Esophagus squamous epithelium (tissue), 5 donors: Measurements from ENCODE around the gene TSGA10. TPM values are rescaled to one million over a fixed set of nuclear protein-coding genes. Genes with fewer than 3 reads are reported as not detected.

Source experiments
- DNase-seq: peaks from one replicate; lab custom pipeline; 2025; lab: John Stamatoyannopoulos, UW
- H3K27ac ChIP-seq, 4 donors: fragments of 200-600 bp; sonication (generic); one replicate each; pipeline ENCODE4 v1.5.1; 2016 to 2019; ENCODE audit warnings: mild to moderate bottlenecking in 1 of 4
- H3K27me3 ChIP-seq, 4 donors: fragments of 200-600 bp; sonication (generic); 1 replicate in 3 of 4; 2 replicates in 1 of 4; pipeline versions ENCODE4 v1.5.1 to v1.6.0; 2017 to 2021; ENCODE audit warnings: antibody characterized with exemption in 1 of 4
- H3K36me3 ChIP-seq, 3 donors: fragments of 200-600 bp; sonication (generic); one replicate each; pipeline ENCODE4 v1.5.1; 2016 to 2019
- H3K4me1 ChIP-seq, 3 donors: fragments of 200-600 bp; sonication (generic); one replicate each; pipeline ENCODE4 v1.5.1; 2017 to 2019
- H3K4me3 ChIP-seq, 4 donors: fragments of 200-600 bp; sonication (generic); 1 replicate in 3 of 4; 2 replicates in 1 of 4; pipeline ENCODE4 v1.5.1; 2016 to 2019; ENCODE audit warnings: mild to moderate bottlenecking in 2 of 4, moderate library complexity in 1 of 4
- H3K9me3 ChIP-seq, 3 donors: fragments of 200-600 bp; sonication (generic); one replicate each; pipeline ENCODE4 v1.5.1; 2016 to 2019
- POLR2A ChIP-seq, 4 donors: fragments of 450-650 bp; IDR thresholded peaks; one replicate each; pipeline ENCODE4 v1.6.1; 2017; ENCODE audit warnings: antibody characterized with exemption in 4 of 4, mild to moderate bottlenecking in 4 of 4, moderate library complexity in 3 of 4
- WGBS, 2 donors: methylation state at CpG; one replicate each; pipeline ENCODE4 v1.1.5; 2018; 5-methylcytosine and 5-hydroxymethylcytosine counted together
- intact Hi-C: fragments of 100-400 bp; cut with DNase I; formaldehyde crosslinking; loops from one replicate; pipeline ENCODE4 v1.15.0; 2022
- total RNA-seq, 4 donors: library from RNA; depleted of rRNA; stranded (reverse); fragments of >200 nt; gene quantifications; one replicate each; pipeline ENCODE4 v1.1.0, GENCODE V29; 2016
- TF ChIP-seq, protein P1 (sequence below), 6 experiments: fragments of 450-650 bp in 4 of 6; fragments of 200-600 bp in 2 of 6; sonication (generic) in 2 of 6; IDR thresholded peaks; one replicate each; pipeline ENCODE4 v1.5.1; 2016 to 2019; ENCODE audit warnings: antibody characterized with exemption in 6 of 6, mild to moderate bottlenecking in 4 of 6, moderate library complexity in 4 of 6
- donor health status: DM: yes; HTN: yes; CAD: no.

The TSGA10 gene, protein sequence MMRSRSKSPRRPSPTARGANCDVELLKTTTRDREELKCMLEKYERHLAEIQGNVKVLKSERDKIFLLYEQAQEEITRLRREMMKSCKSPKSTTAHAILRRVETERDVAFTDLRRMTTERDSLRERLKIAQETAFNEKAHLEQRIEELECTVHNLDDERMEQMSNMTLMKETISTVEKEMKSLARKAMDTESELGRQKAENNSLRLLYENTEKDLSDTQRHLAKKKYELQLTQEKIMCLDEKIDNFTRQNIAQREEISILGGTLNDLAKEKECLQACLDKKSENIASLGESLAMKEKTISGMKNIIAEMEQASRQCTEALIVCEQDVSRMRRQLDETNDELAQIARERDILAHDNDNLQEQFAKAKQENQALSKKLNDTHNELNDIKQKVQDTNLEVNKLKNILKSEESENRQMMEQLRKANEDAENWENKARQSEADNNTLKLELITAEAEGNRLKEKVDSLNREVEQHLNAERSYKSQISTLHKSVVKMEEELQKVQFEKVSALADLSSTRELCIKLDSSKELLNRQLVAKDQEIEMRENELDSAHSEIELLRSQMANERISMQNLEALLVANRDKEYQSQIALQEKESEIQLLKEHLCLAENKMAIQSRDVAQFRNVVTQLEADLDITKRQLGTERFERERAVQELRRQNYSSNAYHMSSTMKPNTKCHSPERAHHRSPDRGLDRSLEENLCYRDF
- total RNA-seq, result 10 to 100 TPM in 1 of 4 donors, 1 to 10 TPM in 3; 2.3 to 12.1 (median 4.8) TPM

DNA sequence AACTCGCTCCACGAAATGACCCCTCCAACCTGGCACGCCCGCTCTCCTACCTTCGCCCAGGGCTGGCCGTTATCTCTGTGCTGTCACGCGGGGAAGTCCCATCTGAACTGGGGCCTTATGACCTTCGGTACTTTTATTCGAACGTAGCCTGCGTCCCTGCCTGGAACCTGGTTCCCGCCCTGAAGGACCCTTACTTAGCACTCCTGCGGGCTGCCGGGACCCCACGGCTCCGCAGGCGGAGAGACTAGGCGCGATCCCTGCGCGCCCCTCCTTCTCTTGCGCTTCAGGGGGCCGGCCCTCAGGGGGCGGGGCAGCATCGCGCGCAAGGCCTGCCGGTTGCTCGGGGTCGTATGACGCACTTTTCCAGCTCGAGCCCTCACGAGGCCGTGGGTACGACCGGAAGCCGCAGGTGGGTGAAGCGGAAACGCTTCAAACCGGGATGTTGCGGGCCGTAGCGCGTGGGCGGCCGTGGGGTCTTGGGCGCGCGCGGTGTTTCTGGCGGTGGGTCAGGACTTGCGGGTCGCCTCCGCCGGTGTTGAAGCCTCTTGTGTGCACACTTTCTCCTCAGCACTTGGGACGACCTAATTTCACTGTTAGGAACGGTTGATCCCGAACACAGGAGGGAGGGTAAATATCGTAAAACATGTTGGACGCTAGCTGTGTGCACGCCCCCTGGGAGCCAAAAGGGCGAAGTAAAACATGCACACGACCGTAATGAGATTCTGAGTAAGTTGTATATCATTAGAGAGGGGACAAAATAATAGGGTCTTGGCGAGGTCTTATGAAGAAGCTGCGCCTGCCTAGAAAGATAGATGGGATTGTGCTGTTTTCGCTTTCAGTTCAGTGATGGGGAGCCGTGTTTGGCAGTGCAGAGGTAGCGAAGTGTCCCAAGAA is at the start of gene TSGA10, which contains the start of gene LIPT1:
TSS of gene TSGA10 (minus strand) at position 300 of the 894 bp plus-strand sequence. CDS start 45,503 bp downstream, outside the sequence.
TSS of gene LIPT1 (plus strand) at position 325 of the 894 bp plus-strand sequence. CDS start 6,991 bp downstream, outside the sequence.
- intact Hi-C loops, result no loop called here
- Histone ChIP-seq H3K4me3 (peak within 1 kb of the TSS; percentile 48 to 92 (median 82)), H3K36me3 (peaks cover 0 to 12% (median 0%) of the 10 kb centered on the region in 3 donors), H3K9me3 (no peaks in the 10 kb centered on the region), H3K4me1 (peaks cover 0 to 23% (median 15%) of the 10 kb centered on the region in 3 donors), H3K27ac (peak within 1 kb of the TSS; percentile 89 to 96 (median 94)), H3K27me3 (no peaks in the 10 kb centered on the region)
- DNase-seq, result peak; percentile 28
- TF ChIP-seq, protein P1, sequence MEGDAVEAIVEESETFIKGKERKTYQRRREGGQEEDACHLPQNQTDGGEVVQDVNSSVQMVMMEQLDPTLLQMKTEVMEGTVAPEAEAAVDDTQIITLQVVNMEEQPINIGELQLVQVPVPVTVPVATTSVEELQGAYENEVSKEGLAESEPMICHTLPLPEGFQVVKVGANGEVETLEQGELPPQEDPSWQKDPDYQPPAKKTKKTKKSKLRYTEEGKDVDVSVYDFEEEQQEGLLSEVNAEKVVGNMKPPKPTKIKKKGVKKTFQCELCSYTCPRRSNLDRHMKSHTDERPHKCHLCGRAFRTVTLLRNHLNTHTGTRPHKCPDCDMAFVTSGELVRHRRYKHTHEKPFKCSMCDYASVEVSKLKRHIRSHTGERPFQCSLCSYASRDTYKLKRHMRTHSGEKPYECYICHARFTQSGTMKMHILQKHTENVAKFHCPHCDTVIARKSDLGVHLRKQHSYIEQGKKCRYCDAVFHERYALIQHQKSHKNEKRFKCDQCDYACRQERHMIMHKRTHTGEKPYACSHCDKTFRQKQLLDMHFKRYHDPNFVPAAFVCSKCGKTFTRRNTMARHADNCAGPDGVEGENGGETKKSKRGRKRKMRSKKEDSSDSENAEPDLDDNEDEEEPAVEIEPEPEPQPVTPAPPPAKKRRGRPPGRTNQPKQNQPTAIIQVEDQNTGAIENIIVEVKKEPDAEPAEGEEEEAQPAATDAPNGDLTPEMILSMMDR (IDR thresholded peaks at IDR 0.05), result peak in 2 of 6 experiments; percentile 4 to 31
- peak in 3 of 4 donors; percentile 66 to 82 (median 80) for TF ChIP-seq POLR2A (IDR thresholded peaks at IDR 0.05)
- WGBS, 2 donors, result 0 to 1% methylated on average over 13 to 25 of the region's 70 CpGs

GRCh38 chr2:99201959-99202678 is 47.4 kb upstream of the TSGA10 start:
- 88 to 91% methylated on average over 4 of the region's 4 CpGs for WGBS, 2 donors
- no peak for DNase-seq
- no peak for TF ChIP-seq POLR2A (IDR thresholded peaks at IDR 0.05)
- TF ChIP-seq, protein P1 (IDR thresholded peaks at IDR 0.05), result no peak
- Histone ChIP-seq H3K27ac (no peak overlapping the region), H3K9me3 (peaks cover 0 to 15% (median 0%) of the 10 kb centered on the region in 3 donors), H3K4me1 (peaks cover 0 to 18% (median 0%) of the 10 kb centered on the region in 3 donors), H3K4me3 (no peak overlapping the region), H3K36me3 (peaks cover 0 to 16% (median 0%) of the 10 kb centered on the region in 3 donors), H3K27me3 (no peaks in the 10 kb centered on the region)
- intact Hi-C loops, result no loop called here

- no peak overlapping the region for H3K27ac ChIP-seq
- H3K27me3 ChIP-seq, result no peaks in the 10 kb centered on the region
- no peaks in the 10 kb centered on the region for H3K9me3 ChIP-seq
- H3K4me1 ChIP-seq, result peaks cover 0 to 18% (median 0%) of the 10 kb centered on the region in 3 donors
- 85 to 88% methylated on average over 6 of the region's 7 CpGs for WGBS, 2 donors
- intact Hi-C loops, result no loop called here
- no peak for DNase-seq
- H3K4me3 ChIP-seq, result no peak overlapping the region
- TF ChIP-seq, protein P1 (IDR thresholded peaks at IDR 0.05), result no peak
- no peak for TF ChIP-seq POLR2A (IDR thresholded peaks at IDR 0.05)
- peaks cover 5 to 35% (median 13%) of the 10 kb centered on the region in 3 donors for H3K36me3 ChIP-seq
Measured at GRCh38 chr2:99200076-99200800, 45.5 kb upstream of the TSGA10 start.
